ENCODE results near the gene ST3GAL5. TPM values are rescaled to one million over a fixed set of nuclear protein-coding genes. Genes with fewer than 3 reads are reported as not detected.

ST3GAL5 gene
- total and polyA plus RNA-seq, 9 donors: 25.9 to 37.5 (median 32.8) TPM

Other genes with a start within 250 kb of the ST3GAL5 start
- gene SFTPB, start 220.8 kb downstream of the ST3GAL5 start, total RNA-seq: not detected
- 10 to 100 TPM in 1 of 8 donors, under 1 TPM in 2, not detected in 5; 0.07 to 16.1 (median 0.11) TPM for gene SFTPB, start 220.8 kb downstream of the ST3GAL5 start, polyA plus RNA-seq (ENCODE audit: insufficient read depth in 1 of 8, insufficient read length in 8 of 8, low replicate concordance in 1 of 8)
- 0.31 TPM for gene GNLY, start 194.6 kb downstream of the ST3GAL5 start, total RNA-seq
- 1 to 10 TPM in 3 of 8 donors, under 1 TPM in 5; 0.36 to 3.0 (median 0.74) TPM for gene GNLY, start 194.6 kb downstream of the ST3GAL5 start, polyA plus RNA-seq (ENCODE audit: insufficient read depth in 1 of 8, insufficient read length in 8 of 8, low replicate concordance in 1 of 8)
- gene ATOH8, start 135.0 kb downstream of the ST3GAL5 start, total RNA-seq: 15.7 TPM
- 10 to 100 TPM; 10.4 to 24.1 (median 19.7) TPM for gene ATOH8, start 135.0 kb downstream of the ST3GAL5 start, polyA plus RNA-seq (ENCODE audit: insufficient read depth in 1 of 8, insufficient read length in 8 of 8, low replicate concordance in 1 of 8)
- 14.4 TPM for gene POLR1A, start 216.9 kb upstream of the ST3GAL5 start, total RNA-seq
- gene POLR1A, start 216.9 kb upstream of the ST3GAL5 start, polyA plus RNA-seq (ENCODE audit: insufficient read depth in 1 of 8, insufficient read length in 8 of 8, low replicate concordance in 1 of 8): 10 to 100 TPM; 10.4 to 24.2 (median 18.2) TPM
- gene PTCD3, start 217.2 kb upstream of the ST3GAL5 start, total RNA-seq: 82.7 TPM
- gene PTCD3, start 217.2 kb upstream of the ST3GAL5 start, polyA plus RNA-seq (ENCODE audit: insufficient read depth in 1 of 8, insufficient read length in 8 of 8, low replicate concordance in 1 of 8): 10 to 100 TPM; 56.9 to 88.6 (median 66.7) TPM

Measured in muscle of leg (tissue), 9 donors.